Measurements from ENCODE around the gene MSI2.

- no peak for TF ChIP-seq POLR2A (IDR thresholded peaks at IDR 0.05)
- no peak for TF ChIP-seq CTCF (IDR thresholded peaks at IDR 0.05)
- TF ChIP-seq POLR2AphosphoS5 (IDR thresholded peaks at IDR 0.05) = no peak
- no peak for TF ChIP-seq EP300 (IDR thresholded peaks at IDR 0.05)
These were observed 35.8 kb downstream of the MSI2 start for GRCh38 chr17:57292091-57292490.

Measured in gastroesophageal sphincter (tissue), 3 donors.